ENCODE data around the gene RNF157. TPM values are rescaled to one million over a fixed set of nuclear protein-coding genes. Genes with fewer than 3 reads are reported as not detected.

The RNF157 gene
- total and polyA plus RNA-seq, 9 of the 15 experiments (the other 6 are each of a cell fraction or from before 2014, with no cell fraction given): 8.1 to 31.7 (median 20.8) TPM

GRCh38 chr17:76191896-76192295 lies 48.4 kb downstream of the RNF157 start:
- Histone ChIP-seq H3K9ac (ENCODE audit: insufficient read depth in 1 of 2, low read depth in 2 of 2, low read length in 2 of 2) (no peak overlapping the region), H3K4me2 (ENCODE audit: insufficient read depth, low read length) (no peak overlapping the region), H3K27me3 (ENCODE audit: control insufficient read depth in 2 of 2, insufficient read depth in 2 of 2, low read length in 2 of 2) (no peaks in the 10 kb centered on the region), H3K9me3 (replicated peaks; ENCODE audit: control insufficient read depth, insufficient read depth, low read depth, low read length) (no peaks in the 10 kb centered on the region), H3K79me2 (ENCODE audit: control insufficient read depth, insufficient read depth, low read length) (peaks cover 53% of the 10 kb centered on the region), H4K20me1 (replicated peaks; ENCODE audit: control insufficient read depth, insufficient read depth, low read length) (no peaks in the 10 kb centered on the region), H3K4me3 (no peak overlapping the region), H3K36me3 (ENCODE audit: control insufficient read depth, insufficient read depth, low read length) (peaks cover 19% of the 10 kb centered on the region; the same call in 1 of the 3 replicates), H3K27ac (ENCODE audit: extremely low read depth, low read depth, low read length) (peak overlapping the region; percentile 1; the same call in 1 of the 3 replicates), H2AFZ (ENCODE audit: low read depth, low read length) (no peak overlapping the region), H3K4me1 (replicated peaks in 1 of 2; ENCODE audit: control insufficient read depth in 2 of 2, insufficient read depth in 2 of 2, low read length in 2 of 2) (peaks cover 44 to 63% of the 10 kb centered on the region in 2 experiments), H3K9me1 (ENCODE audit: control insufficient read depth, insufficient read depth, low read length) (no peaks in the 10 kb centered on the region)
- no TSS peak for BruUV-seq (replicated peaks)
- ATAC-seq (no peak), DNase-seq (ENCODE audit: extremely low read depth in 1 of 4, low spot score in 3 of 4) (no peak), FAIRE-seq (no peak)
- in situ Hi-C loops (cut with MboI): no loop called here
- ChIA-PET POLR2A (interaction anchor here (0.6 to 3.2 kb wide), 4 partner anchors 10 to 1298 kb away, joined by 3 to 16 read pairs (median 8); partner anchors contain the start of gene FADS6), CTCF (ENCODE audit: low intra/inter-chr PET ratio) (no interaction called here)
- TF ChIP-seq ETS2 (tag; IDR thresholded peaks at IDR 0.05; ENCODE audit: borderline replicate concordance, poor library complexity, severe bottlenecking): no peak
- no peak for TF ChIP-seq KDM4B (IDR thresholded peaks at IDR 0.05; ENCODE audit: borderline replicate concordance in 2 of 2, low read depth in 1 of 2)
- TF ChIP-seq SRF (CRISPR knock-in tag; IDR thresholded peaks at IDR 0.05): no peak
- TF ChIP-seq ILF3 (IDR thresholded peaks at IDR 0.05; ENCODE audit: borderline replicate concordance): 0 out of 2 replicates have a peak, but pooled peaks have one; percentile 30
- TF ChIP-seq RBBP5 (IDR thresholded peaks at IDR 0.05; ENCODE audit: borderline replicate concordance, insufficient read depth, low read length, poor library complexity, severe bottlenecking): no peak
- TF ChIP-seq ARID2 (IDR thresholded peaks at IDR 0.05): no peak
- no peak for TF ChIP-seq GABPA (tag; conservative IDR thresholded peaks at IDR 0.05; ENCODE audit: low read depth)
- TF ChIP-seq NFATC3 (IDR thresholded peaks at IDR 0.05): no peak
- intact Hi-C loops (cut with micrococcal nuclease): no loop called here
- 68% methylated on average over 6 of the region's 6 CpGs for WGBS (ENCODE audit: insufficient coverage, low coverage, missing lambda C conversion rate)
